GM19438 (cell line): ENCODE data around the gene ARHGAP23.

ENCODE experiments used
- ATAC-seq: cut with Tn5 transposase; IDR thresholded peaks from one replicate; pipeline ENCODE4 v1.9.1; 2021; ENCODE audit warnings: low read depth; ENCODE audit not compliant: unreplicated experiment

The ARHGAP23 gene

GRCh38 chr17:38442548-38442947 is 14.3 kb downstream of the ARHGAP23 start:
- ATAC-seq = no peak

DNA sequence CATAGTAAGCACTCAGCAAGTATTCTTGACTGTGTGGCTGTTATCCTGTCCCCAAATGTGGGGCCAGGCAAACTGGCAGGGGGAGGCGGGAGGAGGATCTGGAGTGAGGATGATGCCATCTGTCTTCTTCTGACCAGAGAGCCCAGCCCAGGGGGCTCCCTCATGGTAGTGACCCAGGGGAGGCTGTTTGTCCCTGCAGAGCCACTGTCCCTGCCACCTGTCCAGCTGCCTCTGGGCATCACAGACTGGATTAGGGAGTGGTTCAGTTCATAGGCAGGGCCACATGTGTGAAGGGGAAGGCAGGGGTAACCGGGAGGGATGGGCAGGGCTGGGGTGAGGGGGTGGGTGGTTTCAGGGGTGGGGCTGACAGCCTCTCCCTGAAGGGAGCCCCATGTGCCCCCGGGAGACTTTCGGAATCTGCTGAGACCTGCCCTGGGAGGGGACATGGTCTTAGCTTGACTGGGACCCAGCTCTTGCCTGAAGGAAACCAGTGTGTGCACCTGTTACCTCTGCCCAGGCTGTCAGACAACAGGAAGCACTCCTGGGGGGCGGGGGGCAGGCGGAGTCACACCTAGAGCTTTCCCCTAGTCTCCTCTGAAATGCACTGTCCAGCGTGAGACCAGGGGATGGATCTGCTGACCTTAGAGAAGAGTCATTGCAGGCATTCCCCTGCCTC is 15.2 kb downstream of the ARHGAP23 start:
- no peak for ATAC-seq

DNA sequence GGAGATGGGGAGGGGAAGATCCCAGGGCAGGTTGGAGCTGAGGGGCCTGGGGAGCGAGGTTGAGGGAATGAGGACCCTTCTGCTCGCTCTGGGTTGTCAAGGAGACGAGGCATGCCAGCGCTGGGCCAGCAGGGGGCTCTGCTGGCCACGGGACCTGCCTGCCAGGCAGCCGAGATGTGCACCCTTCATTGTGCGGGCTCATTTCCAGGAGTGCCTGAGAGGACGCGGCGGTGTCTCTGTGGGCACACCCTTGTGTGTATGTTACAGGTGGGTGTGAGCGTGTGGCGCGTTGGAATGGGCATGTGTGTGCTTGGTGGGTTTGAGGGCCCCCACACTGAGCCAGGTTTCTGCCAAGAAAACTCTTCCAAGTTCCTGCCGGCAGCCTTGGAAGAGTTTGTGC is 15.9 kb downstream of the ARHGAP23 start:
- ATAC-seq = no peak

GRCh38 chr17:38447502-38448085 is 19.3 kb downstream of the ARHGAP23 start:
- no peak for ATAC-seq

DNA sequence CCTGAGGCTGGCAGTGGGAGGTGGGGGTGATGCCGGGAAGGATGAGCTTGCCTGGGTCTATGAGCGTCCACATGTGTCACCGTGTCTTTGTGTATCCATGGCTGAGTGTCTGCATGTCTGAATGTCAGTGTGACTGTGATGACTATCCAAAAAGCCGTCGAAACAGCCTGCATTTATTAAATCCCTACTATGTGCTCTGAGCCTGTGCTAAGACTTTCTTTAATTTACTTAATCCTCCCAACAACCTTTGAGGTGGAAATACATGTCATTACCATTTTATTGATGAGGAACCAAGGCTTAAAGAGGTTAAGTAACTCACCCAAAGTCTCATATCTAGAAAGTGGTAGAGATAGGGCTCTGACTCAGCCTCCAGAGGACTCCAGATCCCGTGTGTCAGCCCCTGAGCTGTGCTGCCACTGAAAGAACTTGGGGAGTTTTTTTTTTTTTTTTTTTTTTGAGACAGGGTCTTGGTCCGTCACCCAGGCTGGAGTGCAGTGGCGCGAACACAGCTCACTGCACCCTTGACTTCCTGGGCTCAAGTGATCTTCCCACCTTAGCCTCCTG is 20.0 kb downstream of the ARHGAP23 start:
- no peak for ATAC-seq

DNA sequence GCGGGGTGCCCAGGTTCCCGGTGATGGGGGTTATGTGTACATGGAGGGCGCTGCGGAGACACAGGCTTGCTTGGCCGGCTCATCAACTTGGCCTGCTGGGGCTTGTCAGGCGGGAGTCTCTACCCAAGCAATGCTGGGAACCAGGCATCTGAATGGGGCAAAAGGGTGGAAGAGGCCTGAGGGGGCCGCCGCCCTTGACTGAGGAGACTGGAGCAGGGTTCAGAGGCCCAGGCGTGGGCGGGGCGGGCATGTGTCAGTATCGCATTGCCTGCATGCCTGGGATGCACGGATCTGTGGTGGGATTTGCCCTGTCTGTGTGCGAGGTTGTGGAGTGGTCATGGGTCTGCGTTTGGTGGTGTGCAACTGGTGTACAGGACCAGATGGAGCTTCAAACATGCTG is 21.1 kb downstream of the ARHGAP23 start:
- ATAC-seq = no peak

- ATAC-seq = no peak
Observed at GRCh38 chr17:38450557-38451029, 22.3 kb downstream of the ARHGAP23 start.

GRCh38 chr17:38451030-38451839 is 23.0 kb downstream of the ARHGAP23 start:
- ATAC-seq = no peak

- no peak for ATAC-seq
Observed at GRCh38 chr17:38451840-38452529, 23.7 kb downstream of the ARHGAP23 start.

GRCh38 chr17:38452719-38453118 is 24.5 kb downstream of the ARHGAP23 start:
- no peak for ATAC-seq

- ATAC-seq = no peak
Observed at GRCh38 chr17:38453951-38454421, 25.7 kb downstream of the ARHGAP23 start.

DNA sequence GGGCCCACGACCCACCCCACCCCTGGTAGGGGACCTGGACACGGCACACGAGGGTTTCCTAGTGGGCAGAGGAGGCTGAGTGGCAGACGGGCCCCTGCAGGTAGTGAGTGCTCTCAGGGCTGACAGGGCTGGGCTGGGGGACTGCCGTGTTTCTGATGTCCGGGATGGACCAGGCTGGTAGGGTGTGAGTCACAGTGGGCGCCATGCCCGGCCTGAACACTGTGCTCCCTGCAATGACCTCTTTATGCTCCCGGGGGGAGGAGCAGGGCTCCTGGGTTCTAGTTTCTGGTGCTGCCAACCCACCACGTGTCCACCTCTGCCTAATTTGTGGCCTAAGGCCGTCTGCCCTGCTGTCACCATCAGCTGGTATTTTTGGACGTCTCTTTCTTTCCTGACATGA is 26.3 kb downstream of the ARHGAP23 start:
- ATAC-seq = no peak

- no peak for ATAC-seq
Observed at GRCh38 chr17:38455288-38455915, 27.1 kb downstream of the ARHGAP23 start.

- no peak for ATAC-seq
Observed at GRCh38 chr17:38456031-38456815, 28.0 kb downstream of the ARHGAP23 start.

DNA sequence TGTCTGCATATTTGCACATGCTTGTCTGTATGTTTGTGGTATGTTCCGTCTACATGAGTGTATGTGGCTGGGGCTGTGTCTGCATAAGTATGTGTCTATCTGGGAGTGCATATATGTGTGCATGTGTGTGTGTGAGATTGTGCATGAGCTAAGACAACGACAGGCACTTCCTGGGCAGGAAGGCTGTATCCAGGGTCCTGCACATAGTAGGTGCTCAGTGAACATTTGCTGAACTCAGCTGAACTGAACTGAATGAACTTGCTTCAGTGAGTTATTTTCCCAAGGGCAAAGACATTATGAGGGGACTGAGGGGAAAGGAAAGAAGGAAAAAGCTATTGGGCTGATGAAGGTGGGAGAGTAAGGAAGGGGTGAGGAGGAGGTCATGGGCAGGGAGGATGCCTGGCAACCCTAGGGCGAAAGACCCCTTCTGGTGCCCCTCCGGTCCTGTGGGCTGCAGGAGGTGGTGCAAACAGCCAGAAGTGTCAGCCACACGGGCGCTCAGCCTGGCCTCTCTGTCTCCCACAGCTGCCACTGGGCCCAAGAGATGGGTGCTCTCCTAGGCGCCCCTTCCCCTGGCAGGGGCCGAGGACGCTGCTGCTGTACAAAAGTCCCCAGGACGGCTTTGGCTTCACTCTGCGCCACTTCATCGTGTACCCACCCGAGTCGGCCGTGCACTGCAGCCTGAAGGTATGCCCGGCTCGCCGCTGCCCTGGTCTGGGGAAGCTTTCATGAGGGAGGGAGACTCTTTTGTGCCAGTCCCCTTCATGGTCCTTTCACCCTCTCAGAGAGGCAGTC is 29.5 kb downstream of the ARHGAP23 start:
- no peak for ATAC-seq

GRCh38 chr17:38458521-38458920 is 30.3 kb downstream of the ARHGAP23 start:
- ATAC-seq = no peak

- ATAC-seq = no peak
Observed at GRCh38 chr17:38459567-38459966, 31.3 kb downstream of the ARHGAP23 start.

DNA sequence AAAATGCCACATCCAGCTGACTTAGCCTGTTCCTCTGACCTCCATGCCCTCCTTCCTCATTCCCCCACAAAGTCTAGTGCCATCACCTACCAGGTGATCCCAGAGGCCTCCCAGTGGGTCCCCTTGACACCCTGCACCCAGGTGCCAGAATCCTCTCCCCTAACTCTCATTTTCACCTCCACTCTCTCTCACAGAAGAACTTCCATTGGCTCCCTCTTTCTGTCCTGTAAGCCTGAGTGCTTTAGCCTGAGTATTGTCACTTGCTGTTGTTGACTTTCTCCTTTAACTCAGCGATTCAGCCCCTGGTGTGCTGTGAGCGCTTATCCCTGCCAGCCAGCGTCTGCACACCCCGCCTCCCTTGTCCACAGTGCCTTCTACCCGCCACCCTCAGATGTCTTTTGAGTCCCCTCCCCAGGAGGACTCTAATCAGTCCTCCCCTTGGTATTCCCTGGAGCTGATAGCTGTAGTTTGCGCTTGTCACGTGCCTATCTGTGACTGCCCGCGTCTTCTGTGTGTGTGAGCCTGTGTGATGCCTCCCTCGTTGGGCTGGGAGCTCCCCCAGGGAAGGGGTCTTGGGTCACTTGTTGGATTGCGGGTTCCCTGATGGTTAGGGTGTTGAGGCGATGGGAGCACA is 31.9 kb downstream of the ARHGAP23 start:
- ATAC-seq = no peak
